ENCODE data around the gene EPS15.
"Not testable (repeated sequence)": the region's sequence is repeated elsewhere in the genome, so short reads cannot be mapped to it uniquely, and the experiment has no call there.

Gene EPS15

GRCh38 chr1:51542158-51542953, 23.3 kb upstream of the EPS15 start:
- no peak for DNase-seq (ENCODE audit: low spot score)

GRCh38 chr1:51541313-51542050, 22.4 kb upstream of the EPS15 start:
- DNase-seq (ENCODE audit: low spot score): no peak

- DNase-seq (ENCODE audit: low spot score): no peak
Observed at GRCh38 chr1:51537568-51537967, 18.5 kb upstream of the EPS15 start.

GRCh38 chr1:51535006-51535592, 16.0 kb upstream of the EPS15 start:
- DNase-seq (ENCODE audit: low spot score): peak; percentile 70

- no peak for DNase-seq (ENCODE audit: low spot score)
Observed at GRCh38 chr1:51534447-51534846, 15.4 kb upstream of the EPS15 start.

- DNase-seq (ENCODE audit: low spot score): no peak
Observed at GRCh38 chr1:51532853-51533252, 13.8 kb upstream of the EPS15 start.

- DNase-seq (ENCODE audit: low spot score): not testable (repeated sequence)
Observed at GRCh38 chr1:51530447-51530846, 11.4 kb upstream of the EPS15 start.

GRCh38 chr1:51527144-51527543, 8.1 kb upstream of the EPS15 start:
- no peak for DNase-seq (ENCODE audit: low spot score)

- DNase-seq (ENCODE audit: low spot score): no peak
Observed at GRCh38 chr1:51526248-51526647, 7.2 kb upstream of the EPS15 start.

- no peak for DNase-seq (ENCODE audit: low spot score)
Observed at GRCh38 chr1:51525295-51525694, 6.2 kb upstream of the EPS15 start.

GRCh38 chr1:51524817-51525216, 5.8 kb upstream of the EPS15 start:
- no peak for DNase-seq (ENCODE audit: low spot score)

- DNase-seq (ENCODE audit: low spot score): no peak
Observed at GRCh38 chr1:51523931-51524330, 4.9 kb upstream of the EPS15 start.

GRCh38 chr1:51520700-51521248, 1.7 kb upstream of the EPS15 start:
- no peak for DNase-seq (ENCODE audit: low spot score)

- DNase-seq (ENCODE audit: low spot score): no peak
Observed at GRCh38 chr1:51519865-51520699, 1.0 kb upstream of the EPS15 start.

- DNase-seq (ENCODE audit: low spot score): no peak
Observed at GRCh38 chr1:51518586-51519047, 449 bp downstream of the EPS15 start.

- DNase-seq (ENCODE audit: low spot score): peak; percentile 69
Observed at GRCh38 chr1:51518033-51518585, 957 bp downstream of the EPS15 start.

- no peak for DNase-seq (ENCODE audit: low spot score)
Observed at GRCh38 chr1:51517361-51518032, 1.6 kb downstream of the EPS15 start.

- DNase-seq (ENCODE audit: low spot score): no peak
Observed at GRCh38 chr1:51516649-51517158, 2.4 kb downstream of the EPS15 start.

- no peak for DNase-seq (ENCODE audit: low spot score)
Observed at GRCh38 chr1:51515982-51516648, 3.0 kb downstream of the EPS15 start.
